Mesothelial cell of epicardium (in vitro differentiated cells): ENCODE data around the gene DGKK. TPM values are rescaled to one million over a fixed set of nuclear protein-coding genes. Genes with fewer than 3 reads are reported as not detected.

Experiments used
- DNase-seq, 2 experiments: peaks; one replicate each; pipeline ENCODE4 v3.0.0; 2021; ENCODE audit warnings: low spot score in 2 of 2; ENCODE audit not compliant: unreplicated experiment in 2 of 2
- H3K27ac Mint-ChIP-seq: 2 replicates; pipeline ENCODE4 v1.8.0; 2021; ENCODE audit warnings: mixed read lengths
- H3K27me3 Mint-ChIP-seq: 2 replicates; pipeline ENCODE4 v1.8.0; 2021; ENCODE audit warnings: low read depth, mixed read lengths
- H3K36me3 Mint-ChIP-seq: 2 replicates; pipeline ENCODE4 v1.8.0; 2021; ENCODE audit warnings: mixed read lengths
- H3K4me1 Mint-ChIP-seq: 2 replicates; pipeline ENCODE4 v1.8.0; 2021; ENCODE audit warnings: mixed read lengths
- H3K4me3 Mint-ChIP-seq: 2 replicates; pipeline ENCODE4 v1.8.0; 2021; ENCODE audit warnings: mild to moderate bottlenecking, moderate library complexity, mixed read lengths
- H3K9me3 Mint-ChIP-seq: 2 replicates; pipeline ENCODE4 v1.8.0; 2021; ENCODE audit warnings: mixed read lengths
- total RNA-seq: library from RNA; stranded (reverse); gene quantifications from 3 replicates; pipeline ENCODE4 v1.2.1, GENCODE V29; 2021
- TF ChIP-seq, protein P1 (sequence below): fragments of 200-600 bp; sonication (generic); IDR thresholded peaks from one replicate; pipeline ENCODE4 v1.5.0; 2021; ENCODE audit warnings: antibody characterized with exemption; ENCODE audit not compliant: unreplicated experiment

DGKK gene
- total RNA-seq, 1 donor from 2014 or later: 0.04 TPM

DNA sequence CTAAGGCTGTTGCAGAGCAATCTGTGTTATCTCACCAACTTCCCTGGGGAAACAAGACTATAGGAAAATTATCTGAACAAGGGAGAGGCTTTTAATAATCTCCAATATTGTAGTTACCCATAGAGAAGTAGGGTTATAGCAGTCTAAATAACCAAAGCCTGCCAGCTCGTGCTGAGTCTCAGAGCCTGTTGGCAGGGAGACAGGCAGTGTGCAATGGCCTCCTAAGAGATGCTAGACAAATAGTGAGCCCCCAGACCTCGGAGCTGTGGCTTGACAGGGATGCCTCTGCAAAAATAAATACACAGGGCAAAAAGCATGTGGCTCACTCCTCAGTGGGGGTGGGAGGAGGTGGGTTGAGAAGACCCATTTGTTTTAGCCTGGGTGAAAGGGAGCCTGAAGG is 76.7 kb downstream of the DGKK start:
- Mint-ChIP-seq H3K36me3 (no peaks in the 10 kb centered on the region), H3K27me3 (no peaks in the 10 kb centered on the region), H3K4me3 (no peak overlapping the region), H3K9me3 (peaks cover 20% of the 10 kb centered on the region), H3K4me1 (no peaks in the 10 kb centered on the region), H3K27ac (no peak overlapping the region)
- TF ChIP-seq, protein P1, sequence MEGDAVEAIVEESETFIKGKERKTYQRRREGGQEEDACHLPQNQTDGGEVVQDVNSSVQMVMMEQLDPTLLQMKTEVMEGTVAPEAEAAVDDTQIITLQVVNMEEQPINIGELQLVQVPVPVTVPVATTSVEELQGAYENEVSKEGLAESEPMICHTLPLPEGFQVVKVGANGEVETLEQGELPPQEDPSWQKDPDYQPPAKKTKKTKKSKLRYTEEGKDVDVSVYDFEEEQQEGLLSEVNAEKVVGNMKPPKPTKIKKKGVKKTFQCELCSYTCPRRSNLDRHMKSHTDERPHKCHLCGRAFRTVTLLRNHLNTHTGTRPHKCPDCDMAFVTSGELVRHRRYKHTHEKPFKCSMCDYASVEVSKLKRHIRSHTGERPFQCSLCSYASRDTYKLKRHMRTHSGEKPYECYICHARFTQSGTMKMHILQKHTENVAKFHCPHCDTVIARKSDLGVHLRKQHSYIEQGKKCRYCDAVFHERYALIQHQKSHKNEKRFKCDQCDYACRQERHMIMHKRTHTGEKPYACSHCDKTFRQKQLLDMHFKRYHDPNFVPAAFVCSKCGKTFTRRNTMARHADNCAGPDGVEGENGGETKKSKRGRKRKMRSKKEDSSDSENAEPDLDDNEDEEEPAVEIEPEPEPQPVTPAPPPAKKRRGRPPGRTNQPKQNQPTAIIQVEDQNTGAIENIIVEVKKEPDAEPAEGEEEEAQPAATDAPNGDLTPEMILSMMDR: no peak
- no peak for DNase-seq

DNA sequence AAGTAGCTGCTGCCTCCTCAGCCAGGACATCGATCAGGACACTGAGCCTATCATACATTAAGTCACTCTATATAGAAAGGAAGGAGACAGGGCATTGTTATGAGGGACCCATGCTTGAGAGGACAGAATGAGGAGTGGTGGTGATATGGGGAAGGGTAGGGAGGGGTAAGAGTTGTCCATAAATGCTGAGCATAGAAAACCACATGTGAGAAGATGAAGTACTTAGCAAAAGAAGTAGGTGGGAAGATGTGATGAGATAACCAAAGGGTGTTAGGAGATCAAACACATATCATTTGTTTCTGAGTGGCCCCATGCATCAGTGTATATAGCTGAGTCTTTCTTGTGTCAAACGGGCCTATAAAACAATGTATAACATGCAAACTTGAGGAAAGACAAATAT is 84.1 kb downstream of the DGKK start:
- H3K9me3 Mint-ChIP-seq: peaks cover 42% of the 10 kb centered on the region

DNA sequence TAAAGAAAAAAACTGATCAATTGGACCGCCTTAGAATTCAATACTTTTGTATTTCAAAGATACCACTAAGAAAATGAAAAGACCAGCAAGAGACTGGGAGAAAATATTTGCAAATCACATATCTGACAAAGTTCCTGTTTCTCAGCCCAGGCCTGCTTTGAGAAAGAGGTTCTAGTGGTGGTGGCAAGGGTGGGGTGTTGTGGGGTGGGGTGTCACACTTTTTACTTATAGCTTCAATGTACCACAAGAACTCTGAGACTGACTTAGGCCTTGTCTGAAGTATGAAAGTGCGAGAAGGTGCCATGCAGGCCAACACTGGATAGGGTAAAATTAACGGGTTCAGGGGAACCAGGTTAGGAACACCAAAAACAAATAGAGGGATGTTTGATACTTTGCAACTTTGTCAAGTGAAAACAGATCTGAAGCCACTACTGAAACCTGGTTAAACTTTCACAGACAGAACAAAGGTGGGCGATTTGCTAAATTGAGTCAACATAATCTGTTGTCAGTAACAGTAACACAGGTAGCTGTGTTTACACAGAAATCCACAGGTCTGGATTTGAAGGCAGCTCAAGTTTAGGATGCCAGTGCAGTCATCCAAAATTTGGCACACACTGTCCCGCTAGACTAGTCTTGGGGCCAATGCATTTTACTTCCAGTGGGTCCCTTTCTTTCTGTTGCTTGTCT is 88.8 kb downstream of the DGKK start:
- no peaks in the 10 kb centered on the region for H3K36me3 Mint-ChIP-seq
- H3K4me1 Mint-ChIP-seq: no peaks in the 10 kb centered on the region
- H3K27ac Mint-ChIP-seq: no peak overlapping the region
- no peaks in the 10 kb centered on the region for H3K27me3 Mint-ChIP-seq
- H3K9me3 Mint-ChIP-seq: peaks cover 41% of the 10 kb centered on the region
- no peak overlapping the region for H3K4me3 Mint-ChIP-seq
- TF ChIP-seq, protein P1: no peak
- DNase-seq: no peak

More for the DNA sequence above, 84.1 kb downstream of the DGKK start:
- DNase-seq: no peak
- no peak overlapping the region for H3K27ac Mint-ChIP-seq
- TF ChIP-seq, protein P1: no peak
- H3K36me3 Mint-ChIP-seq: no peaks in the 10 kb centered on the region
- H3K27me3 Mint-ChIP-seq: no peaks in the 10 kb centered on the region
- H3K4me3 Mint-ChIP-seq: no peak overlapping the region
- H3K4me1 Mint-ChIP-seq: no peaks in the 10 kb centered on the region

DNA sequence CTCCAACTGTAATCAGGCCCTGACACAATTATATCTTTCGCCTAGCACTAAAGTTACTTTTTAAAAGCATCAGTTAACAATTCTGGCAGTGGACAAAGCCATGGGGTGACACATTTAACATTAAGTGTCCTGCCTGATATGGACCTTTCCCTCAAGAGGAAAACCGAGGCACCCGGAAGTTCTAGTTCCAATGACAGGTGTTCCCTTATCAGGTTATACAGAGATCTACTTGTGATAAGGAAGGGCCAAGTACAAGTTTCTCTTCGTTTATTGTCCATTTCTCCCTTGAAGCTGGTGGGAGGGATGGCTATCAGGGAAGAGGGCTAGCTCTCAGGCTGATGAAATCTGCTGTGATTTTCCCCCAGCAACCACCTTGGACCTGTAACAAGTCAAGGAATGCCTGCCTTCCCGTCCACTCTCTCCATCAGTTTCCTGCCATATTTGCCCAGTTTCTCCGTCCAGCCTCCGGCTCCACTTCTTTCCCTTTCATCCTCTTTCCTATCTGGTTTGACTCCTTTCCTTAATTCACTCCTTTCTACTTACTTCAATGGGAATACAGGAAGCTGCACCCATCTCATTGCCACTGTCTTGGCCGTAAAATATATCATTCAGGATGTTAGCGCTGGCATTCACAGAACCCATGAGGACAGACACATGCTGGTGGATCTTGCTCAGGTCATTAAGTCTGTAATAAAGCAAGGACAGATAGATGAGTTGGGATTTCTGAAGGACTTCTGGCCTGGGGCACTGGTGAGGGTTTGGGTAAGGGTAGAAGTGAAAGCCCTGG is 95.0 kb downstream of the DGKK start:
- DNase-seq: no peak
- Mint-ChIP-seq H3K4me3 (no peak overlapping the region), H3K9me3 (peaks cover 21% of the 10 kb centered on the region), H3K27ac (no peak overlapping the region), H3K36me3 (no peaks in the 10 kb centered on the region), H3K27me3 (no peaks in the 10 kb centered on the region), H3K4me1 (peaks cover 4% of the 10 kb centered on the region)
- TF ChIP-seq, protein P1: no peak

DNA sequence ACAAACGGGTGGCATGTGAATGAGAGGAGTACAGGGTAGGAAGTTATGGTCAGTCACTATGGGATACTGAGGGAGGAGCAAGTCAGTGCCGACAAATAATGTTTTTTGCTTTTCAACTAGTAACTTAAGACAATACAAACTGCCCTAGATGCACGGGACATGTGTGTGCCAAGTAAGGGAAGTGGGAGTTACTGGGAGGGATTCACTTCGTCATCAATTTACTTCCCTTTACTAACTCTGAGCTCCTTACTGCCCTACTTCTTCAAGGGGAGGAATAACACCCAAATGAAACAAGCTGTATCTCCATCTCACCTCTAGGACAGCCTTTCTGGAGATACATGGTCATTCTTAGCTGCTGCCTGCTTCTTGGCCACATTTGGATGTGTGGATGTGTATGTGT is 97.7 kb downstream of the DGKK start:
- Mint-ChIP-seq H3K36me3 (no peaks in the 10 kb centered on the region), H3K4me1 (peaks cover 4% of the 10 kb centered on the region), H3K4me3 (no peak overlapping the region), H3K27me3 (no peaks in the 10 kb centered on the region), H3K9me3 (peaks cover 16% of the 10 kb centered on the region), H3K27ac (no peak overlapping the region)
- TF ChIP-seq, protein P1: no peak
- no peak for DNase-seq
